ENCODE measurements around the gene NPHS1.

DNA sequence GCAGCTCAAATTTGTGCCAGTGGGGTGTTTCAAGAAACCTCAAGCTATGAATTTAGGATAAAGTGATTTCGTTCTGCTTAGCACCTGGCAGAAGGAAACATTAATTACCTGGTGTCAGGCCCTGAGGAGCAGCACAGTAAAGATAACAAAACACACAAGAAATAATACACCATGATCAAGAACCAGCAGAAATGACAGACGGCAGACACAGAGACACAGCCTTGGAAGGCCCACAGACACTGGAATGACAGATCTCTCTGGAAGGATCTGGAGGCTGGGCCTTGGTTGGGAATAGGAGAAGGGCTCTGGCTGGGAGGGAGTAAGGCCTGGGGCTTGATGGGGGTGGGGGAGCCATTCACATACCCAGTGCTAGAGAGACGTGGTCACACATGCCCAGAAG, 50.5 kb downstream of the NPHS1 start:
- TF ChIP-seq, protein P1, sequence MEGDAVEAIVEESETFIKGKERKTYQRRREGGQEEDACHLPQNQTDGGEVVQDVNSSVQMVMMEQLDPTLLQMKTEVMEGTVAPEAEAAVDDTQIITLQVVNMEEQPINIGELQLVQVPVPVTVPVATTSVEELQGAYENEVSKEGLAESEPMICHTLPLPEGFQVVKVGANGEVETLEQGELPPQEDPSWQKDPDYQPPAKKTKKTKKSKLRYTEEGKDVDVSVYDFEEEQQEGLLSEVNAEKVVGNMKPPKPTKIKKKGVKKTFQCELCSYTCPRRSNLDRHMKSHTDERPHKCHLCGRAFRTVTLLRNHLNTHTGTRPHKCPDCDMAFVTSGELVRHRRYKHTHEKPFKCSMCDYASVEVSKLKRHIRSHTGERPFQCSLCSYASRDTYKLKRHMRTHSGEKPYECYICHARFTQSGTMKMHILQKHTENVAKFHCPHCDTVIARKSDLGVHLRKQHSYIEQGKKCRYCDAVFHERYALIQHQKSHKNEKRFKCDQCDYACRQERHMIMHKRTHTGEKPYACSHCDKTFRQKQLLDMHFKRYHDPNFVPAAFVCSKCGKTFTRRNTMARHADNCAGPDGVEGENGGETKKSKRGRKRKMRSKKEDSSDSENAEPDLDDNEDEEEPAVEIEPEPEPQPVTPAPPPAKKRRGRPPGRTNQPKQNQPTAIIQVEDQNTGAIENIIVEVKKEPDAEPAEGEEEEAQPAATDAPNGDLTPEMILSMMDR (IDR thresholded peaks at IDR 0.05; ENCODE audit: low read depth, low read length, poor library complexity, severe bottlenecking): no peak
- TF ChIP-seq EZH2phosphoT487 (IDR thresholded peaks at IDR 0.05; ENCODE audit: borderline replicate concordance, low read length): no peak

Data from DOHH2 (cell line).